Smooth muscle cell (in vitro differentiated cells): ENCODE data around the gene SENP3. TPM values are rescaled to one million over a fixed set of nuclear protein-coding genes. Genes with fewer than 3 reads are reported as not detected.
A peak's percentile ranks its signal among the peaks of the same experiment; 100 is the strongest.

Experiments used
- DNase-seq: peaks from one replicate; lab custom pipeline; 2025; ENCODE audit not compliant: unreplicated experiment; lab: John Stamatoyannopoulos, UW
- H2AFZ ChIP-seq: fragments of 200-600 bp; sonication (generic); 2 replicates; pipeline ENCODE4 v1.6.0; 2016; ENCODE audit warnings: antibody characterized with exemption, low read depth, mild to moderate bottlenecking
- H3F3A ChIP-seq: fragments of 200-600 bp; sonication (generic); 2 replicates; pipeline ENCODE4 v1.6.0; 2017; ENCODE audit warnings: antibody characterized with exemption, low read depth
- H3K27ac ChIP-seq: fragments of 200-600 bp; sonication (generic); 2 replicates; pipeline ENCODE4 v1.5.1; 2016; ENCODE audit warnings: low read depth, mild to moderate bottlenecking
- H3K27me3 ChIP-seq: fragments of 200-600 bp; sonication (generic); 2 replicates; pipeline ENCODE4 v1.6.1; 2016; ENCODE audit warnings: low read depth, mild to moderate bottlenecking
- H3K36me3 ChIP-seq: fragments of 200-600 bp; sonication (generic); 2 replicates; pipeline ENCODE4 v1.5.1; 2016; ENCODE audit warnings: low read depth
- H3K4me1 ChIP-seq: fragments of 200-600 bp; sonication (generic); 2 replicates; pipeline ENCODE4 v1.5.1; 2016; ENCODE audit warnings: low read depth
- H3K4me2 ChIP-seq: fragments of 200-600 bp; sonication (generic); 2 replicates; pipeline ENCODE4 v1.6.0; 2016; ENCODE audit warnings: mild to moderate bottlenecking
- H3K4me3 ChIP-seq: fragments of 200-600 bp; sonication (generic); 2 replicates; pipeline ENCODE4 v1.5.1; 2016; ENCODE audit warnings: mild to moderate bottlenecking
- H3K79me2 ChIP-seq: fragments of 200-600 bp; sonication (generic); 2 replicates; pipeline ENCODE4 v1.6.0; 2016; ENCODE audit warnings: low read depth, mild to moderate bottlenecking
- H3K9ac ChIP-seq: fragments of 200-600 bp; sonication (generic); 2 replicates; pipeline ENCODE4 v1.6.0; 2016; ENCODE audit warnings: low read depth
- H3K9me3 ChIP-seq: fragments of 200-600 bp; sonication (generic); replicated peaks from 2 replicates; pipeline ENCODE4 v1.5.1; 2016; ENCODE audit warnings: low read depth
- H4K20me1 ChIP-seq: fragments of 200-600 bp; sonication (generic); 2 replicates; pipeline ENCODE4 v1.6.0; 2016; ENCODE audit warnings: low read depth
- CTCF ChIP-seq: fragments of 200-600 bp; sonication (generic); IDR thresholded peaks from 2 replicates; pipeline ENCODE4 v1.5.1; 2017; ENCODE audit warnings: borderline replicate concordance, mild to moderate bottlenecking, antibody characterized with exemption; ENCODE audit not compliant: insufficient read depth, poor library complexity, severe bottlenecking
- WGBS: methylation state at CpG from one replicate; pipeline ENCODE4 v1.1.7; 2016; ENCODE audit warnings: low lambda C conversion rate; 5-methylcytosine and 5-hydroxymethylcytosine counted together
- polyA plus RNA-seq: library from polyadenylated mRNA; unstranded; fragments of >200 nt; fragmentation: Nextera tagmentation; extraction: Ambion mirVana; gene quantifications from 2 replicates; pipeline ENCODE4 v1.2.1, GENCODE V29; 2016
- total RNA-seq: library from RNA; depleted of rRNA; stranded (reverse); fragments of >200 nt; gene quantifications from 2 replicates; pipeline ENCODE4 v1.2.3, GENCODE V29; 2014

SENP3 gene
- total and polyA plus RNA-seq, 2 experiments from 2014 or later = 33.7 to 72.1 TPM

- DNase-seq = no peak
- Histone ChIP-seq H3K79me2 (no peaks in the 10 kb centered on the region), H3K36me3 (no peaks in the 10 kb centered on the region), H2AFZ (no peak overlapping the region), H3F3A (no peaks in the 10 kb centered on the region), H3K27ac (no peak overlapping the region), H3K27me3 (no peaks in the 10 kb centered on the region), H4K20me1 (no peaks in the 10 kb centered on the region), H3K9ac (no peak overlapping the region), H3K9me3 (no peaks in the 10 kb centered on the region), H3K4me3 (no peak overlapping the region), H3K4me2 (no peak overlapping the region), H3K4me1 (no peaks in the 10 kb centered on the region)
- WGBS = 94% methylated on average over 9 of the region's 9 CpGs
- no peak for TF ChIP-seq CTCF
These were observed 20.6 kb upstream of the SENP3 start for GRCh38 chr17:7541074-7541621.

GRCh38 chr17:7544911-7545310 lies 16.8 kb upstream of the SENP3 start:
- 69% methylated on average over 6 of the region's 6 CpGs for WGBS
- H3K4me1 ChIP-seq = peaks cover 5% of the 10 kb centered on the region
- H2AFZ ChIP-seq = no peak overlapping the region
- TF ChIP-seq CTCF = no peak
- H3K4me2 ChIP-seq = no peak overlapping the region
- no peak overlapping the region for H3K4me3 ChIP-seq
- no peaks in the 10 kb centered on the region for H3K36me3 ChIP-seq
- no peaks in the 10 kb centered on the region for H3K27me3 ChIP-seq
- H3K9me3 ChIP-seq = no peaks in the 10 kb centered on the region
- no peaks in the 10 kb centered on the region for H4K20me1 ChIP-seq
- H3F3A ChIP-seq = no peaks in the 10 kb centered on the region
- no peaks in the 10 kb centered on the region for H3K79me2 ChIP-seq
- no peak overlapping the region for H3K27ac ChIP-seq
- H3K9ac ChIP-seq = no peak overlapping the region
- no peak for DNase-seq

GRCh38 chr17:7548585-7549400 lies 12.9 kb upstream of the SENP3 start, which contains the start of gene TNFSF12:
Gene TNFSF12 (plus strand): TSS chr17:7549058. CDS start chr17:7549154, 96 bp downstream.
- peak within 1 kb of the TSS; percentile 74 for H2AFZ ChIP-seq
- H3K9ac ChIP-seq = peak within 1 kb of the TSS; percentile 53
- H3K9me3 ChIP-seq = no peaks in the 10 kb centered on the region
- H3K79me2 ChIP-seq = no peaks in the 10 kb centered on the region
- no peaks in the 10 kb centered on the region for H3K36me3 ChIP-seq
- WGBS = 2% methylated on average over 31 of the region's 65 CpGs
- peak within 1 kb of the TSS; percentile 89 for H3K4me2 ChIP-seq
- H3K4me1 ChIP-seq = peaks cover 5% of the 10 kb centered on the region
- H3K4me3 ChIP-seq = peak within 1 kb of the TSS; percentile 58
- DNase-seq = no peak
- no peak for TF ChIP-seq CTCF
- H3F3A ChIP-seq = no peaks in the 10 kb centered on the region
- no peaks in the 10 kb centered on the region for H3K27me3 ChIP-seq
- no peaks in the 10 kb centered on the region for H4K20me1 ChIP-seq
- no peak within 1 kb of the TSS for H3K27ac ChIP-seq
